Skeletal muscle tissue (tissue), 4 donors: ENCODE measurements around the gene ANTXR1. TPM values are rescaled to one million over a fixed set of nuclear protein-coding genes. Genes with fewer than 3 reads are reported as not detected.
"Not testable (repeated sequence)": the region's sequence is repeated elsewhere in the genome, so short reads cannot be mapped to it uniquely, and the experiment has no call there.

ENCODE experiments used
- H3K27ac ChIP-seq: one replicate; pipeline ENCODE4 v1.7.0; 2013; ENCODE audit warnings: mild to moderate bottlenecking, low read depth, low read length, inconsistent platforms
- H3K27me3 ChIP-seq, 3 donors: one replicate each; pipeline ENCODE4 v1.7.0; 2013; ENCODE audit warnings: low read length in 3 of 3; ENCODE audit not compliant: control insufficient read depth in 3 of 3, insufficient read depth in 3 of 3
- H3K36me3 ChIP-seq, 3 donors: one replicate each; pipeline ENCODE4 v1.7.0; 2013; ENCODE audit warnings: low read length in 3 of 3; ENCODE audit not compliant: control insufficient read depth in 3 of 3, insufficient read depth in 3 of 3
- H3K4me1 ChIP-seq, 3 donors: one replicate each; pipeline ENCODE4 v1.7.0; 2013; ENCODE audit warnings: low read length in 3 of 3, mild to moderate bottlenecking in 3 of 3; ENCODE audit not compliant: control insufficient read depth in 3 of 3, insufficient read depth in 3 of 3
- H3K4me3 ChIP-seq, 3 donors: one replicate each; pipeline ENCODE4 v1.7.0; 2013; ENCODE audit warnings: low read length in 3 of 3
- H3K9ac ChIP-seq, 3 donors: one replicate each; pipeline ENCODE4 v1.7.0; 2013; ENCODE audit warnings: low read length in 3 of 3, mild to moderate bottlenecking in 3 of 3, moderate library complexity in 2 of 3, low read depth in 1 of 3
- H3K9me3 ChIP-seq, 3 donors: one replicate each; pipeline ENCODE4 v1.7.0; 2013; ENCODE audit warnings: low read length in 3 of 3; ENCODE audit not compliant: control insufficient read depth in 3 of 3
- total RNA-seq: library from RNA; depleted of rRNA; stranded (reverse); fragments of >200 nt; gene quantifications from one replicate; pipeline ENCODE4 v1.2.3, GENCODE V29; 2014
- donor health status: Osteomylitis.

ANTXR1 gene
- total RNA-seq, 1 donor from 2014 or later = 86.6 TPM

GRCh38 chr2:69226903-69227302, 213.9 kb downstream of the ANTXR1 start:
- Histone ChIP-seq H3K4me1 (peaks cover 0 to 4% (median 4%) of the 10 kb centered on the region in 3 donors), H3K4me3 (no peak overlapping the region), H3K9ac (no peak overlapping the region), H3K27me3 (no peaks in the 10 kb centered on the region), H3K9me3 (no peaks in the 10 kb centered on the region), H3K36me3 (no peaks in the 10 kb centered on the region), H3K27ac (no peak overlapping the region)

- H3K4me3 ChIP-seq = no peak overlapping the region
- H3K9ac ChIP-seq = no peak overlapping the region
- H3K27me3 ChIP-seq = no peaks in the 10 kb centered on the region
- peaks cover 0 to 4% (median 4%) of the 10 kb centered on the region in 3 donors for H3K4me1 ChIP-seq
- no peaks in the 10 kb centered on the region for H3K36me3 ChIP-seq
- H3K27ac ChIP-seq = no peak overlapping the region
- no peaks in the 10 kb centered on the region for H3K9me3 ChIP-seq
Measured at GRCh38 chr2:69227716-69228115, 214.7 kb downstream of the ANTXR1 start.

DNA sequence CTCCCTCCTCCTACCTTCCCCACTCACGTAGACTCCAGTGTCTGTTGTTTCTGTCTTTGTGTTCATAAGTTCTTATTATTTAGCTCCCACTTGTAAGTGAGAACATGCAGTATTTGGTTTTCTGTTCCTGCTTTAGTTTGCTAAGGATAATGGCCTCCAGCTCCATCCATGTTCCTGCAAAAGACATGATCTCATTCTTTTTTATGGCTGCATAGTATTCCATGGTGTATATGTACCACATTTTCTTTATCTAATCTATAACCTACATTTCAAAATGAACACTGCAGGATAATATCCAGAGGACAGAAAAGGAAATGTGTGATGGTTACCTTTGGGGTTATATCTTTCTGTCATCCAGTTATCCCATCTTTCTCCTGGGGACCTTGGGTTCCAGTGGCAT, 218.0 kb downstream of the ANTXR1 start:
- H3K4me3 ChIP-seq, H3K4me1 ChIP-seq: not testable (repeated sequence)

DNA sequence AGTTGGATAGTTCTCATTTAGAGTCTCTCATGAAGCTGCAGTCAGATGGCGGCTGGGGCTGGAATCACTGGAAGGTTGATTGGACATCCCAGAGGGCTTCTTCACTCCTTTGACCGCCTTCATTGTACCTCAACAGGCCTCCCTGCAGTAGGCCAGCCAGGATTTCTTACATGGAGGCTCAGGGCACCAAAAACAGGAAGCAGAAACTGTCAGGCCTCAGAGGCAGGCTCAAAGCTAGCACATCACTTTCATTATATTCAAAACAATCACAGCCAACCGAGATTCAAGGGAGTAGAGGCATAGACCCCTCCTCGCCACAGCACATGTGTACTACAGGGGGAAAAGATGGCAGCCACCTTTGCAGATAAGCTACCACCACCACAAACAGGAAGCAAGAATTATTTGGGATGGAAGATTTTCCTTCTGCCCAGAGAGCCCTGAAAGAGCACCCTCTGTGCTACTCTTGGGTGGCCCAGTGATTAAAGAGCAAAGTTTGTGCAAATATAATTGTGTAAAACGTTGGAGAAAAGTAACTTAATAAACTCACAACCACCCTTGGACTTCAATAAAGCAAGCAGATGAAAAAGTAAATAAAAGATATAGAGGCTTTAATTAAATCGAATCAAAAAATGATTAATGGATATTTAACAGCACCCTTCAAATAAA, 218.8 kb downstream of the ANTXR1 start:
- no peaks in the 10 kb centered on the region for H3K4me1 ChIP-seq
- H3K27me3 ChIP-seq = no peaks in the 10 kb centered on the region
- no peaks in the 10 kb centered on the region for H3K36me3 ChIP-seq
- H3K4me3 ChIP-seq = no peak overlapping the region
- H3K9ac ChIP-seq = no peak overlapping the region
- H3K9me3 ChIP-seq = no peaks in the 10 kb centered on the region
- no peak overlapping the region for H3K27ac ChIP-seq

More for the DNA sequence above, 218.0 kb downstream of the ANTXR1 start:
- not testable (repeated sequence) for H3K9me3 ChIP-seq, H3K36me3 ChIP-seq, H3K9ac ChIP-seq, H3K27me3 ChIP-seq, H3K27ac ChIP-seq

GRCh38 chr2:69235835-69236234, 222.9 kb downstream of the ANTXR1 start:
- not testable (repeated sequence) for H3K27ac ChIP-seq, H3K9ac ChIP-seq, H3K36me3 ChIP-seq, H3K9me3 ChIP-seq, H3K27me3 ChIP-seq, H3K4me1 ChIP-seq, H3K4me3 ChIP-seq

DNA sequence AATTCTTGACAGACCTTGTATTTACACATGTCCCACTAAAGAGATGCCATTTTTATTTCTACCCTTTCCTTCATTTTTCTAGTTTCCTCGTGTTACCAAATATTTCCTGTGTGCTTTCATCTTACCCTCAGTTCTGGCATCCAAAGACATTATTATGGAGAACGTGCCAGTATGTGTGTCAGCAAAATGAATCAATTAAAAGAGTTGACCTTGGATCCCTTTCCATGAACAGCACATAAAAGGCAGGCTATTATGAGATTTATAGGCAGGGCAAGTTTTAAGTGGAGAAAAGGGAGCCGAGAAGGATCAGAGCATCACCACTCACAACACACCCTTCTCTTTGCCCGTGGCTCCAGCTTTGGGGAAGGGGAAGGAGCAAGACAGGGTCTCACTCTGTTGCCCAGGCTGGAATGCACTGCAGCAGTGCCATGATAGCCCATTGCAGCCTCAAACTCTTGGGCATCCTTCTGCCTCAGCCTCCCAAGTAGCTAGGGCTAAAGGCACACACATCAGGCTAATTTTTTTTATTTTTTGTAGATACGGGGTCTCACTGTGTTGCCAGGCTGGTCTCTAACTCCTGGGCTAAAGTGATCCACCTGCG, 224.2 kb downstream of the ANTXR1 start:
- H3K36me3 ChIP-seq = no peaks in the 10 kb centered on the region
- H3K4me3 ChIP-seq = no peak overlapping the region
- no peaks in the 10 kb centered on the region for H3K9me3 ChIP-seq
- no peak overlapping the region for H3K9ac ChIP-seq
- no peak overlapping the region for H3K27ac ChIP-seq
- H3K27me3 ChIP-seq = no peaks in the 10 kb centered on the region
- H3K4me1 ChIP-seq = peaks cover 0 to 10% (median 6%) of the 10 kb centered on the region in 3 donors

- Histone ChIP-seq H3K9me3 (no peaks in the 10 kb centered on the region), H3K4me1 (peaks cover 0 to 16% (median 11%) of the 10 kb centered on the region in 3 donors), H3K4me3 (no peak overlapping the region), H3K27me3 (no peaks in the 10 kb centered on the region), H3K9ac (no peak overlapping the region), H3K27ac (no peak overlapping the region), H3K36me3 (no peaks in the 10 kb centered on the region)
Measured at GRCh38 chr2:69238449-69239031, 225.6 kb downstream of the ANTXR1 start.

DNA sequence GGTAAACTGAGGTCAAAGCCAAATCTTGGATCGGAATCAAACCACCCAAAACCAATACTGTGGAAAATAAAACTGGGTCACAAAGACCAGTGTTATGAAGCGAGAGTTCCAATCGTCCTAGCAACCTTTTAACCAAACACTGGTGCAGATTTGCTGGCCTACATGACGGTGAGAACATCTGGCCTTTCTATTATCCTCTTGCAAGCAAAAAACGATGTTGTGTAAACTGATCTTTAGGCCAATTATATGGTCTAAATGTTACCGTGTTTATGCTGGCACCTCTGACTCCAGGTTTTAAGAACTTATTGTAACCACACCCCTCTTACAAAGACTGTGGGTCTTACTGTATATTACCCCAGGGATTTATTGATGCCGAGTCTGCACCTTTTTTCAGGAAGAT, 228.1 kb downstream of the ANTXR1 start:
- H3K4me1 ChIP-seq = peaks cover 0 to 16% (median 11%) of the 10 kb centered on the region in 3 donors
- no peak overlapping the region for H3K27ac ChIP-seq
- peaks cover 0 to 2% (median 0%) of the 10 kb centered on the region in 3 donors for H3K9me3 ChIP-seq
- H3K4me3 ChIP-seq = no peak overlapping the region
- H3K9ac ChIP-seq = no peak overlapping the region
- H3K36me3 ChIP-seq = peaks cover 0 to 4% (median 0%) of the 10 kb centered on the region in 3 donors
- H3K27me3 ChIP-seq = no peaks in the 10 kb centered on the region

GRCh38 chr2:69241664-69242514, 228.9 kb downstream of the ANTXR1 start:
- no peak overlapping the region for H3K9ac ChIP-seq

More at GRCh38 chr2:69241664-69242514, 228.9 kb downstream of the ANTXR1 start:
- Histone ChIP-seq H3K27ac (no peak overlapping the region), H3K27me3 (no peaks in the 10 kb centered on the region), H3K4me3 (no peak overlapping the region), H3K36me3 (peaks cover 0 to 4% (median 0%) of the 10 kb centered on the region in 3 donors), H3K4me1 (peaks cover 0 to 16% (median 11%) of the 10 kb centered on the region in 3 donors), H3K9me3 (peaks cover 0 to 2% (median 0%) of the 10 kb centered on the region in 3 donors)
